ENCODE data around the gene PAX1. TPM values are rescaled to one million over a fixed set of nuclear protein-coding genes. Genes with fewer than 3 reads are reported as not detected.

The PAX1 gene
- total RNA-seq, 1 donor from 2014 or later = under 0.01 TPM

Small RNAs within 50 kb of the gene (small RNA-seq; reads per million reads assigned to genes)
- not detected for gene RPL41P1

Other genes starting within 250 kb of the PAX1 start
- not detected for gene NKX2-2, start 191.6 kb upstream of the PAX1 start, total RNA-seq